ENCODE measurements around the gene STAB2. TPM values are rescaled to one million over a fixed set of nuclear protein-coding genes. Genes with fewer than 3 reads are reported as not detected.
"Not testable (repeated sequence)": the region's sequence is repeated elsewhere in the genome, so short reads cannot be mapped to it uniquely, and the experiment has no call there.

Gene STAB2
- total RNA-seq, 1 donor from 2014 or later = not detected

DNA sequence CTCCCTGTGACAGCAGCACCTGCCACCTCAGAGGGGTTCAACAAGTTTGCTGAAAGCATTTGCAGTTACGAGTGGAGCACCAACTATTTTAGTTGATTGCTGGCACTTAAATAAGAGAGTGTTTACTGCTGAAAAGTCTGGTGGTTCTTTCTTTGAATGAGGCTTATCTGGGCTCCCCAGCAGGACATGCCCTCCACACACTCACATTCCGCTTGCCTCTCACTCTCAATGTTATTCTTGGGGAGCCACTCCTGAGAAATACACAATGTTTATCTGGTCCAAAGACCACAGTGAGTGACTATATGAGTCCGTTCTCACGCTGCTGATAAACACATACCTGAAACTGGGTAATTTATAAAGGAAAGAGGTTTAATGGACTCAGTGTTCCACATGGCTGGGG is 222.1 kb downstream of the STAB2 start:
- peaks cover 9% of the 10 kb centered on the region for H3K36me3 Mint-ChIP-seq

DNA sequence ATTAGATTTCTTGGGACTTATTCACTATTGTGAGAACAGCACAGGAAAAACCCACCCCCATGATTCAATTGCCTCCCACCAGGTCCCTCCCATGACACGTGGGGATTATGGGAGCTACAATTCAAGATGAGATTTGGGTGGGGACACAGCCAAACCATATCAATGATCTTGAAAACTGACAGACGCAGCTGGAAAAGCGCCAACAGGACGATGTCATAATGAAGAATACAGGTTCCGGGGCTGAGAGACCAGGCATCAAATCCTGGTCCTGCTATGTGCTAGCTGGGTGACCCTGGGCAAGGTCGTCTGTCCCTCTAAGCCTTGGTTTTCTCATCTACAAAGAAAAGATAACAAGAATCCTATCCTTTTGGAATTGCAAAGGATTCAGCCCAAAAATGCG is 222.6 kb downstream of the STAB2 start:
- H3K4me1 Mint-ChIP-seq = peaks cover 15% of the 10 kb centered on the region
- not testable (repeated sequence) for H3K36me3 ChIP-seq; H2AFZ ChIP-seq (replicated peaks); DNase-seq (ENCODE audit: low spot score); H3K27me3 ChIP-seq; H3K79me2 ChIP-seq (ENCODE audit: low read depth); H3K9ac ChIP-seq; H3K4me3 Mint-ChIP-seq; H3K27ac Mint-ChIP-seq; H3F3A ChIP-seq (ENCODE audit: low read depth); H3K27ac ChIP-seq; H3K36me3 Mint-ChIP-seq; H3K9me3 Mint-ChIP-seq; H4K20me1 ChIP-seq (ENCODE audit: low read depth); H3K4me1 ChIP-seq; H3K27me3 Mint-ChIP-seq (ENCODE audit: insufficient read depth, low read depth); H3K4me3 ChIP-seq; H3K9me3 ChIP-seq (ENCODE audit: low read depth); H3K4me2 ChIP-seq

More for the DNA sequence above, 222.1 kb downstream of the STAB2 start:
- H3K4me3 ChIP-seq = no peak overlapping the region
- H3K4me3 Mint-ChIP-seq = no peak overlapping the region
- H3K9ac ChIP-seq = no peak overlapping the region
- H3K4me1 ChIP-seq = no peaks in the 10 kb centered on the region
- H2AFZ ChIP-seq (replicated peaks) = no peak overlapping the region
- no peaks in the 10 kb centered on the region for H3K9me3 ChIP-seq (ENCODE audit: low read depth)
- no peaks in the 10 kb centered on the region for H3K36me3 ChIP-seq
- H3K79me2 ChIP-seq (ENCODE audit: low read depth) = no peaks in the 10 kb centered on the region
- no peaks in the 10 kb centered on the region for H4K20me1 ChIP-seq (ENCODE audit: low read depth)
- TF ChIP-seq EZH2phosphoT487 (IDR thresholded peaks at IDR 0.05) (no peak), EZH2 (IDR thresholded peaks at IDR 0.05) (no peak)
- TF ChIP-seq, protein P1, sequence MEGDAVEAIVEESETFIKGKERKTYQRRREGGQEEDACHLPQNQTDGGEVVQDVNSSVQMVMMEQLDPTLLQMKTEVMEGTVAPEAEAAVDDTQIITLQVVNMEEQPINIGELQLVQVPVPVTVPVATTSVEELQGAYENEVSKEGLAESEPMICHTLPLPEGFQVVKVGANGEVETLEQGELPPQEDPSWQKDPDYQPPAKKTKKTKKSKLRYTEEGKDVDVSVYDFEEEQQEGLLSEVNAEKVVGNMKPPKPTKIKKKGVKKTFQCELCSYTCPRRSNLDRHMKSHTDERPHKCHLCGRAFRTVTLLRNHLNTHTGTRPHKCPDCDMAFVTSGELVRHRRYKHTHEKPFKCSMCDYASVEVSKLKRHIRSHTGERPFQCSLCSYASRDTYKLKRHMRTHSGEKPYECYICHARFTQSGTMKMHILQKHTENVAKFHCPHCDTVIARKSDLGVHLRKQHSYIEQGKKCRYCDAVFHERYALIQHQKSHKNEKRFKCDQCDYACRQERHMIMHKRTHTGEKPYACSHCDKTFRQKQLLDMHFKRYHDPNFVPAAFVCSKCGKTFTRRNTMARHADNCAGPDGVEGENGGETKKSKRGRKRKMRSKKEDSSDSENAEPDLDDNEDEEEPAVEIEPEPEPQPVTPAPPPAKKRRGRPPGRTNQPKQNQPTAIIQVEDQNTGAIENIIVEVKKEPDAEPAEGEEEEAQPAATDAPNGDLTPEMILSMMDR (IDR thresholded peaks at IDR 0.05) = no peak
- H3K27ac Mint-ChIP-seq = no peak overlapping the region
- DNase-seq (ENCODE audit: low spot score) = no peak
- H3K27me3 Mint-ChIP-seq (ENCODE audit: insufficient read depth, low read depth) = peaks cover 5% of the 10 kb centered on the region
- no peak overlapping the region for H3K4me2 ChIP-seq
- no peaks in the 10 kb centered on the region for H3K27me3 ChIP-seq
- no peaks in the 10 kb centered on the region for H3F3A ChIP-seq (ENCODE audit: low read depth)
- no peaks in the 10 kb centered on the region for H3K9me3 Mint-ChIP-seq
- H3K27ac ChIP-seq = no peak overlapping the region
- peaks cover 15% of the 10 kb centered on the region for H3K4me1 Mint-ChIP-seq

- Mint-ChIP-seq H3K36me3 (peaks cover 9% of the 10 kb centered on the region), H3K4me1 (peaks cover 11% of the 10 kb centered on the region), H3K27me3 (ENCODE audit: insufficient read depth, low read depth) (peaks cover 2% of the 10 kb centered on the region), H3K27ac (no peak overlapping the region), H3K9me3 (no peaks in the 10 kb centered on the region), H3K4me3 (no peak overlapping the region)
- Histone ChIP-seq H3F3A (ENCODE audit: low read depth) (no peaks in the 10 kb centered on the region), H3K4me2 (no peak overlapping the region), H3K27ac (no peak overlapping the region), H3K36me3 (no peaks in the 10 kb centered on the region), H4K20me1 (ENCODE audit: low read depth) (no peaks in the 10 kb centered on the region), H3K79me2 (ENCODE audit: low read depth) (no peaks in the 10 kb centered on the region), H3K4me1 (no peaks in the 10 kb centered on the region), H3K9ac (no peak overlapping the region), H2AFZ (replicated peaks) (no peak overlapping the region), H3K4me3 (no peak overlapping the region), H3K9me3 (ENCODE audit: low read depth) (no peaks in the 10 kb centered on the region), H3K27me3 (no peaks in the 10 kb centered on the region)
- no peak for DNase-seq (ENCODE audit: low spot score)
- TF ChIP-seq EZH2phosphoT487 (IDR thresholded peaks at IDR 0.05) (no peak), EZH2 (IDR thresholded peaks at IDR 0.05) (no peak)
- TF ChIP-seq, protein P1 (IDR thresholded peaks at IDR 0.05) = no peak
Observed at GRCh38 chr12:103810111-103810510, 223.0 kb downstream of the STAB2 start.

- H3K9ac ChIP-seq = no peak overlapping the region
- H3K27me3 ChIP-seq = no peaks in the 10 kb centered on the region
- Mint-ChIP-seq H3K36me3 (peaks cover 8% of the 10 kb centered on the region), H3K27ac (no peak overlapping the region), H3K4me1 (peaks cover 4% of the 10 kb centered on the region), H3K4me3 (no peak overlapping the region), H3K9me3 (no peaks in the 10 kb centered on the region), H3K27me3 (ENCODE audit: insufficient read depth, low read depth) (peaks cover 2% of the 10 kb centered on the region)
- H3K4me3 ChIP-seq = no peak overlapping the region
- H3K27ac ChIP-seq = no peak overlapping the region
- H2AFZ ChIP-seq (replicated peaks) = no peak overlapping the region
- no peaks in the 10 kb centered on the region for H3K36me3 ChIP-seq
- no peak for DNase-seq (ENCODE audit: low spot score)
- TF ChIP-seq EZH2 (IDR thresholded peaks at IDR 0.05) (no peak), EZH2phosphoT487 (IDR thresholded peaks at IDR 0.05) (no peak)
- TF ChIP-seq, protein P1 (IDR thresholded peaks at IDR 0.05) = no peak
- no peaks in the 10 kb centered on the region for H3F3A ChIP-seq (ENCODE audit: low read depth)
- H3K9me3 ChIP-seq (ENCODE audit: low read depth) = no peaks in the 10 kb centered on the region
- no peaks in the 10 kb centered on the region for H3K4me1 ChIP-seq
- H3K4me2 ChIP-seq = no peak overlapping the region
- no peaks in the 10 kb centered on the region for H4K20me1 ChIP-seq (ENCODE audit: low read depth)
- H3K79me2 ChIP-seq (ENCODE audit: low read depth) = no peaks in the 10 kb centered on the region
Observed at GRCh38 chr12:103811791-103812190, 224.7 kb downstream of the STAB2 start.

All from neural progenitor cell (in vitro differentiated cells).